ENCODE data around the gene BANF2.

GRCh38 chr20:17725094-17725835, 25.5 kb downstream of the BANF2 start:
- no peak for TF ChIP-seq CTCF (conservative IDR thresholded peaks at IDR 0.05; ENCODE audit: low read depth, low read length)
- TF ChIP-seq RFX5 (IDR thresholded peaks at IDR 0.05; ENCODE audit: low read depth, low read length) = no peak
- TF ChIP-seq RAD21 (IDR thresholded peaks at IDR 0.05; ENCODE audit: low read length) = no peak
- no peak for TF ChIP-seq CHD1 (IDR thresholded peaks at IDR 0.05; ENCODE audit: low read depth, low read length)
- TF ChIP-seq POLR2A (IDR thresholded peaks at IDR 0.05; ENCODE audit: low read depth, low read length) = no peak
- TF ChIP-seq SMC3 (IDR thresholded peaks at IDR 0.05; ENCODE audit: low read depth, low read length) = no peak
- no peak for TF ChIP-seq ELK1 (IDR thresholded peaks at IDR 0.05; ENCODE audit: borderline replicate concordance, low read depth, low read length)
- no peak for TF ChIP-seq CEBPB (IDR thresholded peaks at IDR 0.05; ENCODE audit: low read depth, low read length)

All from IMR-90 (cell line).